ENCODE data around the gene BBOX1. TPM values are rescaled to one million over a fixed set of nuclear protein-coding genes. Genes with fewer than 3 reads are reported as not detected.

Gene BBOX1
- polyA plus RNA-seq, 3 donors: not detected

- no peak overlapping the region for H3K27ac Mint-ChIP-seq
- no peaks in the 10 kb centered on the region for H3K36me3 ChIP-seq (replicated peaks in 1 of 2; ENCODE audit: control insufficient read depth in 1 of 2, insufficient read depth in 2 of 2, low read length in 2 of 2)
- H3K4me2 ChIP-seq (replicated peaks; ENCODE audit: extremely low read depth, low read length, poor library complexity, severe bottlenecking): no peak overlapping the region
- H3K4me1 Mint-ChIP-seq: no peaks in the 10 kb centered on the region
- no peaks in the 10 kb centered on the region for H3K36me3 Mint-ChIP-seq
- H3K79me2 ChIP-seq (ENCODE audit: insufficient read depth, low read length): no peaks in the 10 kb centered on the region
- WGBS (ENCODE audit: insufficient coverage): 79% methylated on average over 3 of the region's 3 CpGs
- H3K4me3 Mint-ChIP-seq: no peak overlapping the region
- H4K20me1 ChIP-seq (ENCODE audit: insufficient read depth, low read length): no peaks in the 10 kb centered on the region
- TF ChIP-seq CTCF (IDR thresholded peaks at IDR 0.05): no peak
- H3K9ac ChIP-seq (ENCODE audit: insufficient read depth, low read length, poor library complexity, severe bottlenecking): no peak overlapping the region
- no peak for DNase-seq
- H3K4me1 ChIP-seq (ENCODE audit: control insufficient read depth in 1 of 2, insufficient read depth in 2 of 2, low read length in 2 of 2): no peaks in the 10 kb centered on the region
- H3K9me3 Mint-ChIP-seq: peaks cover 0 to 7% (median 2%) of the 10 kb centered on the region in 7 donors
- H3K27ac ChIP-seq (ENCODE audit: low read depth in 1 of 2, low read length in 2 of 2): no peak overlapping the region
- H3K9me3 ChIP-seq (replicated peaks in 1 of 2; ENCODE audit: control insufficient read depth in 1 of 2, insufficient read depth in 1 of 2, low read length in 2 of 2): no peaks in the 10 kb centered on the region
- H3K27me3 Mint-ChIP-seq (ENCODE audit: low read depth in 3 of 3): no peaks in the 10 kb centered on the region
- H2AFZ ChIP-seq (ENCODE audit: insufficient read depth, low read depth, low read length, poor library complexity, severe bottlenecking): no peak overlapping the region
- no peak overlapping the region for H3K4me3 ChIP-seq (replicated peaks in 1 of 3; ENCODE audit: low read depth in 2 of 3, low read length in 3 of 3)
- H3K27me3 ChIP-seq (ENCODE audit: control insufficient read depth in 2 of 2, insufficient read depth in 2 of 2, low read length in 2 of 2): no peaks in the 10 kb centered on the region
- intact Hi-C loops (cut with micrococcal nuclease): no loop called here
Observed at GRCh38 chr11:27024865-27025264, 15.8 kb upstream of the BBOX1 start.

GRCh38 chr11:27025312-27025955 lies 15.2 kb upstream of the BBOX1 start:
- no peaks in the 10 kb centered on the region for H3K27me3 Mint-ChIP-seq (ENCODE audit: low read depth in 3 of 3)

More at GRCh38 chr11:27025312-27025955, 15.2 kb upstream of the BBOX1 start:
- Histone ChIP-seq H3K9me3 (replicated peaks in 1 of 2; ENCODE audit: control insufficient read depth in 1 of 2, insufficient read depth in 1 of 2, low read length in 2 of 2) (peaks cover 0 to 6% of the 10 kb centered on the region in 2 donors), H3K79me2 (ENCODE audit: insufficient read depth, low read length) (no peaks in the 10 kb centered on the region), H3K36me3 (replicated peaks in 1 of 2; ENCODE audit: control insufficient read depth in 1 of 2, insufficient read depth in 2 of 2, low read length in 2 of 2) (no peaks in the 10 kb centered on the region), H4K20me1 (ENCODE audit: insufficient read depth, low read length) (no peaks in the 10 kb centered on the region), H3K4me1 (ENCODE audit: control insufficient read depth in 1 of 2, insufficient read depth in 2 of 2, low read length in 2 of 2) (no peaks in the 10 kb centered on the region), H2AFZ (ENCODE audit: insufficient read depth, low read depth, low read length, poor library complexity, severe bottlenecking) (no peak overlapping the region), H3K27me3 (ENCODE audit: control insufficient read depth in 2 of 2, insufficient read depth in 2 of 2, low read length in 2 of 2) (no peaks in the 10 kb centered on the region), H3K4me2 (replicated peaks; ENCODE audit: extremely low read depth, low read length, poor library complexity, severe bottlenecking) (no peak overlapping the region), H3K27ac (ENCODE audit: low read depth in 1 of 2, low read length in 2 of 2) (no peak overlapping the region), H3K4me3 (replicated peaks in 1 of 3; ENCODE audit: low read depth in 2 of 3, low read length in 3 of 3) (no peak overlapping the region), H3K9ac (ENCODE audit: insufficient read depth, low read length, poor library complexity, severe bottlenecking) (no peak overlapping the region)
- intact Hi-C loops (cut with micrococcal nuclease): no loop called here
- H3K4me3 Mint-ChIP-seq: no peak overlapping the region
- no peak for DNase-seq
- TF ChIP-seq CTCF (IDR thresholded peaks at IDR 0.05): no peak
- WGBS (ENCODE audit: insufficient coverage): 100% methylated on average over 1 of the region's 6 CpGs
- peaks cover 0 to 9% (median 2%) of the 10 kb centered on the region in 7 donors for H3K9me3 Mint-ChIP-seq
- no peaks in the 10 kb centered on the region for H3K4me1 Mint-ChIP-seq
- no peaks in the 10 kb centered on the region for H3K36me3 Mint-ChIP-seq
- H3K27ac Mint-ChIP-seq: no peak overlapping the region

All from CD14-positive monocyte (primary cell).